Right lobe of liver (tissue), 4 donors: ENCODE data around the gene PAX8.

Source experiments
- POLR2A ChIP-seq: fragments of 450-650 bp; IDR thresholded peaks from one replicate; pipeline ENCODE4 v1.6.1; 2017; ENCODE audit warnings: antibody characterized with exemption, mild to moderate bottlenecking
- TF ChIP-seq, protein P1 (sequence below), 4 donors: fragments of 200-600 bp in 3 of 4; fragments of 450-650 bp in 1 of 4; IDR thresholded peaks; one replicate each; pipeline versions ENCODE4 v1.5.1 to v1.8.0; 2016 to 2022; ENCODE audit warnings: antibody characterized with exemption in 4 of 4, mild to moderate bottlenecking in 2 of 4
- donor health status: DM: no; HTN: no; CAD: no.
- donor health status: DM: no; HTN: no; CAD: no.
- donor health status: DM: no; HTN: yes; CAD: no.

- TF ChIP-seq, protein P1, sequence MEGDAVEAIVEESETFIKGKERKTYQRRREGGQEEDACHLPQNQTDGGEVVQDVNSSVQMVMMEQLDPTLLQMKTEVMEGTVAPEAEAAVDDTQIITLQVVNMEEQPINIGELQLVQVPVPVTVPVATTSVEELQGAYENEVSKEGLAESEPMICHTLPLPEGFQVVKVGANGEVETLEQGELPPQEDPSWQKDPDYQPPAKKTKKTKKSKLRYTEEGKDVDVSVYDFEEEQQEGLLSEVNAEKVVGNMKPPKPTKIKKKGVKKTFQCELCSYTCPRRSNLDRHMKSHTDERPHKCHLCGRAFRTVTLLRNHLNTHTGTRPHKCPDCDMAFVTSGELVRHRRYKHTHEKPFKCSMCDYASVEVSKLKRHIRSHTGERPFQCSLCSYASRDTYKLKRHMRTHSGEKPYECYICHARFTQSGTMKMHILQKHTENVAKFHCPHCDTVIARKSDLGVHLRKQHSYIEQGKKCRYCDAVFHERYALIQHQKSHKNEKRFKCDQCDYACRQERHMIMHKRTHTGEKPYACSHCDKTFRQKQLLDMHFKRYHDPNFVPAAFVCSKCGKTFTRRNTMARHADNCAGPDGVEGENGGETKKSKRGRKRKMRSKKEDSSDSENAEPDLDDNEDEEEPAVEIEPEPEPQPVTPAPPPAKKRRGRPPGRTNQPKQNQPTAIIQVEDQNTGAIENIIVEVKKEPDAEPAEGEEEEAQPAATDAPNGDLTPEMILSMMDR (IDR thresholded peaks at IDR 0.05): no peak
- no peak for TF ChIP-seq POLR2A
Observed at GRCh38 chr2:113253453-113253852, 25.3 kb downstream of the PAX8 start.
